Hippocampal formation (tissue), 2 donors: ENCODE results near the gene RHOB.
A peak's percentile ranks its signal among the peaks of the same experiment; 100 is the strongest.
"Not testable (repeated sequence)": the region's sequence is repeated elsewhere in the genome, so short reads cannot be mapped to it uniquely, and the experiment has no call there.

Experiments used
- DNase-seq, 2 donors: peaks; one replicate each; lab custom pipeline; 2025; lab: John Stamatoyannopoulos, UW

RHOB gene

GRCh38 chr2:20453087-20453486 lies 6.2 kb downstream of the RHOB start:
- no peak for DNase-seq

- DNase-seq: no peak
These were observed 7.4 kb downstream of the RHOB start for GRCh38 chr2:20454036-20454981.

- no peak for DNase-seq
These were observed 8.3 kb downstream of the RHOB start for GRCh38 chr2:20455076-20455587.

- no peak for DNase-seq
These were observed 9.3 kb downstream of the RHOB start for GRCh38 chr2:20456116-20456571.

GRCh38 chr2:20456636-20457426 lies 10.0 kb downstream of the RHOB start:
- no peak for DNase-seq

- no peak for DNase-seq
These were observed 11.1 kb downstream of the RHOB start for GRCh38 chr2:20457661-20458630.

- DNase-seq: not testable (repeated sequence)
These were observed 12.0 kb downstream of the RHOB start for GRCh38 chr2:20458737-20459484.

GRCh38 chr2:20465716-20466394 lies 19.0 kb downstream of the RHOB start:
- DNase-seq: peak in 1 of 2 donors; percentile 60

GRCh38 chr2:20467789-20468548 lies 21.1 kb downstream of the RHOB start:
- no peak for DNase-seq

GRCh38 chr2:20468549-20469500 lies 22.0 kb downstream of the RHOB start:
- no peak for DNase-seq

- no peak for DNase-seq
These were observed 22.7 kb downstream of the RHOB start for GRCh38 chr2:20469595-20469994.

- no peak for DNase-seq
These were observed 23.3 kb downstream of the RHOB start for GRCh38 chr2:20470211-20470610.

GRCh38 chr2:20471148-20471547 lies 24.3 kb downstream of the RHOB start:
- no peak for DNase-seq

GRCh38 chr2:20471902-20472559 lies 25.2 kb downstream of the RHOB start:
- DNase-seq: no peak

- DNase-seq: no peak
These were observed 25.7 kb downstream of the RHOB start for GRCh38 chr2:20472569-20472968.

GRCh38 chr2:20473128-20473527 lies 26.3 kb downstream of the RHOB start:
- DNase-seq: no peak

- DNase-seq: no peak
These were observed 28.1 kb downstream of the RHOB start for GRCh38 chr2:20474757-20475566.
